MCF 10A (cell line): ENCODE measurements around the gene ALDH3A2. TPM values are rescaled to one million over a fixed set of nuclear protein-coding genes. Genes with fewer than 3 reads are reported as not detected.
A peak's percentile ranks its signal among the peaks of the same experiment; 100 is the strongest.

ENCODE experiments used
- BruUV-seq: library from RNA; stranded (reverse); fragments of 400-500 nt; replicated peaks from 2 replicates; lab custom pipeline; 2021; lab: Mats Ljungman, UMichigan
- CTCF ChIA-PET: fragments of 300-600 bp; sonication (Branson Sonifier 250); formaldehyde crosslinking; extraction: SDS; loops from one replicate; lab custom pipeline; 2021; ENCODE audit warnings: antibody characterized with exemption, inconsistent platforms; lab: Yijun Ruan, JAX
- POLR2A ChIA-PET: fragments of 300-600, 350-650 bp; sonication (Branson Sonifier 250); formaldehyde crosslinking; extraction: SDS; loops from one replicate; lab custom pipeline; 2020; ENCODE audit warnings: antibody characterized with exemption, inconsistent platforms; lab: Yijun Ruan, JAX
- DNase-seq: peaks from one replicate; pipeline ENCODE4 v3.0.0-alpha.2; 2018; ENCODE audit not compliant: unreplicated experiment
- H3K27ac Mint-ChIP-seq: one replicate; pipeline ENCODE4 v1.8.0; 2022; ENCODE audit warnings: mild to moderate bottlenecking, low read depth, mixed read lengths; ENCODE audit not compliant: unreplicated experiment
- H3K27me3 Mint-ChIP-seq: one replicate; pipeline ENCODE4 v1.8.0; 2022; ENCODE audit warnings: mixed read lengths; ENCODE audit not compliant: insufficient read depth, unreplicated experiment
- H3K36me3 Mint-ChIP-seq: one replicate; pipeline ENCODE4 v1.8.0; 2022; ENCODE audit warnings: mild to moderate bottlenecking, moderate library complexity, mixed read lengths; ENCODE audit not compliant: insufficient read depth, unreplicated experiment
- H3K4me1 Mint-ChIP-seq: one replicate; pipeline ENCODE4 v1.8.0; 2022; ENCODE audit warnings: mixed read lengths; ENCODE audit not compliant: insufficient read depth, unreplicated experiment
- H3K4me3 Mint-ChIP-seq: one replicate; pipeline ENCODE4 v1.8.0; 2022; ENCODE audit warnings: mild to moderate bottlenecking, moderate library complexity, mixed read lengths; ENCODE audit not compliant: unreplicated experiment
- H3K9me3 Mint-ChIP-seq: one replicate; pipeline ENCODE4 v1.8.0; 2022; ENCODE audit warnings: mixed read lengths; ENCODE audit not compliant: unreplicated experiment
- intact Hi-C: fragments of 100-400 bp; cut with micrococcal nuclease; formaldehyde crosslinking; loops from 2 replicates; pipeline ENCODE4 v1.14.1; 2022
- total RNA-seq: library from RNA; stranded (reverse); gene quantifications from 2 replicates; pipeline ENCODE4 v1.2.3, GENCODE V29; 2022
- TF ChIP-seq, protein P1 (sequence below): fragments of 200-600 bp; IDR thresholded peaks from one replicate; pipeline ENCODE4 v1.8.0; 2022; ENCODE audit warnings: antibody characterized with exemption, mild to moderate bottlenecking; ENCODE audit not compliant: unreplicated experiment

ALDH3A2 gene
- total RNA-seq, 1 experiment from 2014 or later: 50.9 TPM

DNA sequence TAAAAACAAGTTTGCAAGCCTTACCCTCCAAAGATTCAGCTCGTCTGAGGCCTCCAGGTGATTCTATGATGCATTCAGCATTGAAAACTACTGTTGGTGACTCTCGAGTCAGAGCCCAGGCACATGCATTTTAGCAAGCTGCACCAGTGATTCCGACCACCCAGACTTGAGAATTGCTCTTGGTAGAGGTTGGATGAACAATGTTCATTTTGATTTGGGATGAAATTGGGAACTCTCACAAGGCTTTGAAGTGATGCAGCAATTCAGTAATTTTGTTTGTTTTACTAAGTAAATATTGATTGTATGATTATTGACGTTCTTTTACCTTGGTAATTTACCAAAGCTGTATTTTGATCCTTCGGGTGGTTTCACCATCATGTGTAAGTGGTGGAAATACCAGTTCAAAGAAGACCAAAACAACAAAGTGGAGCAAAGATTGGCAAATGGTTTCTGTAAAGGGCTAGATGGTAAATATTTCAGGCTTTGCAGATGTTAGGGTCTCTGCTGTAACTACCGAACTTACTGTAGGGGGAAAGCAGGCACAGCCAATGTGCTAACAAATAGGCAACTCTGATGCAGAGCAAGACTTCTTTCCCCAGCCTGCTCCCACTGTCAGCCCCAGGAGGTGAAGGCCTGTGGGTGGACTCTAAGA is 11.8 kb downstream of the ALDH3A2 start:
- CTCF ChIA-PET: interaction anchor here (0.6 to 1.9 kb wide), 3 partner anchors 51 to 1367 kb away, joined by 3 to 6 read pairs (median 4); no protein-coding TSS in a partner anchor
- POLR2A ChIA-PET: interaction anchor here (0.5 to 3.4 kb wide), 4 partner anchors 8 to 279 kb away, joined by 3 to 20 read pairs (median 7); partner anchors contain the start of gene ALDH3A2
- Mint-ChIP-seq H3K36me3 (peaks cover 98% of the 10 kb centered on the region), H3K9me3 (no peaks in the 10 kb centered on the region), H3K4me1 (no peaks in the 10 kb centered on the region), H3K27me3 (no peaks in the 10 kb centered on the region), H3K27ac (peak overlapping the region; percentile 16), H3K4me3 (no peak overlapping the region)
- BruUV-seq: no TSS peak
- intact Hi-C loops: no loop called here
- TF ChIP-seq, protein P1, sequence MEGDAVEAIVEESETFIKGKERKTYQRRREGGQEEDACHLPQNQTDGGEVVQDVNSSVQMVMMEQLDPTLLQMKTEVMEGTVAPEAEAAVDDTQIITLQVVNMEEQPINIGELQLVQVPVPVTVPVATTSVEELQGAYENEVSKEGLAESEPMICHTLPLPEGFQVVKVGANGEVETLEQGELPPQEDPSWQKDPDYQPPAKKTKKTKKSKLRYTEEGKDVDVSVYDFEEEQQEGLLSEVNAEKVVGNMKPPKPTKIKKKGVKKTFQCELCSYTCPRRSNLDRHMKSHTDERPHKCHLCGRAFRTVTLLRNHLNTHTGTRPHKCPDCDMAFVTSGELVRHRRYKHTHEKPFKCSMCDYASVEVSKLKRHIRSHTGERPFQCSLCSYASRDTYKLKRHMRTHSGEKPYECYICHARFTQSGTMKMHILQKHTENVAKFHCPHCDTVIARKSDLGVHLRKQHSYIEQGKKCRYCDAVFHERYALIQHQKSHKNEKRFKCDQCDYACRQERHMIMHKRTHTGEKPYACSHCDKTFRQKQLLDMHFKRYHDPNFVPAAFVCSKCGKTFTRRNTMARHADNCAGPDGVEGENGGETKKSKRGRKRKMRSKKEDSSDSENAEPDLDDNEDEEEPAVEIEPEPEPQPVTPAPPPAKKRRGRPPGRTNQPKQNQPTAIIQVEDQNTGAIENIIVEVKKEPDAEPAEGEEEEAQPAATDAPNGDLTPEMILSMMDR: no peak
- DNase-seq: no peak

DNA sequence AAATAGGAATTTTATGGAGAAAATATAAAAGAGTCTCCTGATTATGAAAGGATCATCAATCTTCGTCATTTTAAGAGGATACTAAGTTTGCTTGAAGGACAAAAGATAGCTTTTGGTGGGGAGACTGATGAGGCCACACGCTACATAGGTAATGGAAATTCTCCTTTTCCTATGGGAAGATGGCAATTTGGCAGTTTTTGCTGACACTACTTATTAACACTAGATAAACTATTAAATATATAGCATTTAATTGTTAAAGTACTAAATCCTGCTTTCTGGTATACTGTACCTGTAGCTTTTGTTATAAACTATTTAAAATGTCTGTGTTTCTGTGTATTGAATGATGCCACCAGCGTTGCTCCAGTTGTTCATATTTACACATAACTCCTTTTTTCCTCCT is 12.6 kb downstream of the ALDH3A2 start:
- Mint-ChIP-seq H3K4me3 (no peak overlapping the region), H3K27me3 (no peaks in the 10 kb centered on the region), H3K27ac (no peak overlapping the region), H3K4me1 (no peaks in the 10 kb centered on the region), H3K36me3 (peaks cover 93% of the 10 kb centered on the region), H3K9me3 (no peaks in the 10 kb centered on the region)
- POLR2A ChIA-PET: interaction anchor here (0.6 to 3.4 kb wide), 6 partner anchors 9 to 104 kb away, joined by 3 to 20 read pairs (median 4); partner anchors contain the start of gene ALDH3A2
- no TSS peak for BruUV-seq
- CTCF ChIA-PET: interaction anchor here (0.6 to 1.9 kb wide), 6 partner anchors 9 to 1366 kb away, joined by 3 to 7 read pairs (median 4); no protein-coding TSS in a partner anchor
- TF ChIP-seq, protein P1: no peak
- no peak for DNase-seq
- intact Hi-C loops: no loop called here

DNA sequence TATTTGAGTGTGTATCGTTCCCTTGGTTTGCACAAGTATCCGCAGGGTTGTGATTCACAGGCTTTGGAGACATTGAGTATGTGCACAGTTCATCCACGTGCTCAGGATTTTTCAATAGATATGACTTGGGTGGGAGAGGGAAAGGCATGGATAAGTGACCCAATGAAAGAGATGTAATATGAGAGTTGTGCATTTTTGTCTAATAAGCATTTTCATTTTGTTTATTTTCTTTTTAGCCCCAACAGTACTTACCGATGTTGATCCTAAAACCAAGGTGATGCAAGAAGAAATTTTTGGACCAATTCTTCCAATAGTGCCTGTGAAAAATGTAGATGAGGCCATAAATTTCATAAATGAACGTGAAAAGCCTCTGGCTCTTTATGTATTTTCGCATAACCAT is 14.5 kb downstream of the ALDH3A2 start:
- Mint-ChIP-seq H3K4me3 (no peak overlapping the region), H3K9me3 (no peaks in the 10 kb centered on the region), H3K4me1 (no peaks in the 10 kb centered on the region), H3K36me3 (peaks cover 79% of the 10 kb centered on the region), H3K27me3 (no peaks in the 10 kb centered on the region), H3K27ac (no peak overlapping the region)
- BruUV-seq: no TSS peak
- intact Hi-C loops: no loop called here
- DNase-seq: no peak
- CTCF ChIA-PET: interaction anchor here (0.7 kb wide), 1 partner anchor 63 kb away, joined by 3 read pairs; no protein-coding TSS in a partner anchor
- TF ChIP-seq, protein P1: no peak
- POLR2A ChIA-PET: interaction anchor here (1.1 to 3.4 kb wide), 2 partner anchors 9 to 15 kb away, joined by 3 to 20 read pairs; partner anchors contain the start of gene ALDH3A2

DNA sequence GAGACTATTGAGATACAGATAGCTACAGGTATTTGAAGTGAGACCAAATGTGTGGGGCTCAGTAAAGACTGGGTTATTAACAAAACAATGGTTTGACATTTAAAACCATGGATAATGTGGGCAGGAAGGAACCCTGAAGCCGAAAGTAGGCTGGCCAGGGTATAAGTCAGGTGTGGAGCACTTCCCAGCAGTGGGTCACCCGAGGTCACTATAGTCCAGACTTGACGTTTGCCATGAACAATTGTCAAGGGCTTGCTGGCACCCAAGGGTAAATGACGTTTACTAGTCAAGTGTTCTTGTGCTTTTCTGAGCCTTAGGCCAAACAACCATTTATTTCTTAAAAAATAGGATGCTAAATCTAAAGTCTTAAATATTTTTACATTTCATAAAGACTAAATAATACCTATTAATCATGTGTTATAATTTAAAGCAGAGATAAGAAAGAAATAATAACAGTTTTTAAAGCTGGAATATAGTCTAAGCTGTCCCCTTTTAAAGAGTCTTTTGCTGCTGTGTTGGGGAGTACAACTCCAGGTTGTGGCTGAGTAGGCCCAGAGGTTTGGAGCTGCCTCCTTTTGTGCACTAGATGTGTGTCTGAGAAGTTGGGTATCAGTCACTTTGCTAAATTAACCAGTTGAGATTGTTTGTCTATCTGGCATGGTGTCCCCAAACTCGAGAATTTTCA is 15.7 kb downstream of the ALDH3A2 start:
- TF ChIP-seq, protein P1: no peak
- ChIA-PET POLR2A (interaction anchor here (0.6 to 0.8 kb wide), 3 partner anchors 9 to 19 kb away, joined by 4 read pairs; no protein-coding TSS in a partner anchor), CTCF (interaction anchor here (0.6 to 1.8 kb wide), 3 partner anchors 65 to 291 kb away, joined by 3 to 7 read pairs (median 5); no protein-coding TSS in a partner anchor)
- no peak for DNase-seq
- BruUV-seq: no TSS peak
- intact Hi-C loops: no loop called here
- no peaks in the 10 kb centered on the region for H3K4me1 Mint-ChIP-seq
- no peak overlapping the region for H3K27ac Mint-ChIP-seq
- H3K4me3 Mint-ChIP-seq: no peak overlapping the region
- no peaks in the 10 kb centered on the region for H3K27me3 Mint-ChIP-seq
- H3K9me3 Mint-ChIP-seq: no peaks in the 10 kb centered on the region
- H3K36me3 Mint-ChIP-seq: peaks cover 78% of the 10 kb centered on the region
